ENCODE results near the gene ITPR1.

The ITPR1 gene

DNA sequence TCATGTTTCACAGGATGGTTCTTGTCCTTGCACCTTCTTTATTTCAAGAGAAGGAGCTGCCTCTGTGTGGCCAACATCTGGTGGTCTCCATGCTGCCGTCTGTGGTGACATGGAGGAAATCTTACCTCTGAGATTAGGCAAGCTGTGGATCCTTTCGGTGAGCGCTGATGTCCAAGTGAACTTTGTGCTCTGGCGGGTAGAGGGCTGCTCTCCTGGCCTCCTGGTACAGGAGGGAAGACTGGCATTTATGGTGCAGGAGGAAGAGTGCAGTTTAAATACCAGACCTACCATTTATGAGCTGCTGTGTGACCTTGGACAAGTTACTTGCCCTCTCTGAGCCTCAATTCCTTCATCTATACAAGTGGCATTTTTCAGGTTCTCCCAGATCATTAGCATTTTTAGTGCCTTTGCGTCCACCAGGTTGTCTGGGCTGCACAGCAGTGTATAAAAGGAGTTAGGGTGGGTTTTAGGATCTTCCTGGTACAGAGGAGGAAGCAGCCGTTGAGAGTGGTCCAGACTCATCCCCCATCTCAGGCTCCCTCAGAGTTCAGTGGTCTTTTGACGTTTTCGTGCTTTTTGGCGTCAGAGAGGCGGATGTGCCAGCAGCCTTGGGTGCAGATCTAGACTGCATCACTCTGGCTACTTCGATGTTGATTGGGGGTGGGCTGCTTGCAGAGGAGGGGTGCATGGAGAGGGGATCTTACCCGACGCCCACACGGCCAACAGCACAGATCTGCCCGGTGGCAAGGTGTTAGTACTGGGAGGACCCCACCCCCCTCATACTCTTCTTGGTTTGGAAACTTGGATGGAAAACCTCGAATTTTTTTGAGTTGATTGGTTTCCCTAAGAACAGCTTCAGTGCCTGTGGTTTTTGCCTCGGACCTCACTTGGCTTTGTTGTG, 162.2 kb downstream of the ITPR1 start:
- no peak for DNase-seq

DNA sequence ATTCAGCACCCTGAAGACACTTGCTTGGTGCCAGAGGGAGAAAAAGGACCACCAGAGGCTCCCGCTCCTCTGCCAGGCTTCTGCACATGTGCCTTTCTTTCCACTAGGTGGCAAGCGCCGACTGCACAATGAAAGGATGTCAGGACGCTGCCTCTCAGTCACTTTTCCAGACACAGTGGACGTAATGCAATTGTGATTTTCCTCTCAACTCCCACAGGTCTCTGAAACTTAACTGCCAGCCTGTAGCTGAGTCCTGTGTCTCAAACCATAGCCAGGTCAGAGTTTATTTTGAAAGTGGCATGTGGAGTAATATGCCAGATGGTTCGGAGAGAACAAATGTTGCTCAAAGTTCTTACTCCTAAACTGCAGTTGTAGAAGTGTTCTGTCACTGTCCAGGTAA, 162.9 kb downstream of the ITPR1 start:
- peak; percentile 9 for DNase-seq

DNA sequence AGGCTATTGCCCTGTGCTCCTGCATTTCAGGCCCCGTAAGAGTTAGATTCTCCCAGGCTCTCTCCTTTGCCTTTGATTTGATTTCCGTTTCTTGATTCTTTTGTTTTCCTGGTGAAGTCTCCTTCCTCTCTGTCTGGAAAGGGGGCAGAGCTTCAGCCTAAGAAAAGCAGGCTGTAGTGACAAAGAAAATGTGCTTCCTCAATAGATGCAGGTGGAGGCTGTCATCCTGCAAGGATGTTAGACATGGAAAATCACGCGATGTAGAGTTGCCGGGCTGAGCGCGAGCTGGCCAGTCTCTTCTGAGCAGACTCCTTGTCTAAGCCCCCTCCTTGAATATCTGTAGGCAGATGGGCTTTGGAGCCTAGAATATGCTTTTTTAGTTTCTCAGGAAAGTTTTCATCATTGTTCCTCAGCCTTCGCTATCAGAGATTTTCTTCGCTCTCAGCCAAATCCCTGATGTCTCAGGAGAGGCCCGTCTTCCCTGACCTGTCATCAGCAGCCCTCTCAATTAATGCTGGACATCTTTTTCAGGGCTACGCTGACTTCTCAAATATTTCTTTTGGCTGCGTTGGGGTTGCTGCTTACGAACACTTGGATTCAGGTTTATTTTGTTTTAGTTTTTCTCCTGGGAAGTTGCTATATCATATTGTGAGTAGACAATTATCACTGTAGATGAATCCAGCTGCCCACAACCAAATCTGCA, 163.6 kb downstream of the ITPR1 start:
- DNase-seq = no peak

GRCh38 chr3:4660936-4661335, 167.8 kb downstream of the ITPR1 start:
- no peak for DNase-seq

GRCh38 chr3:4664412-4664811, 171.3 kb downstream of the ITPR1 start:
- no peak for DNase-seq

- DNase-seq = no peak
Observed at GRCh38 chr3:4665197-4665596, 172.0 kb downstream of the ITPR1 start.

- no peak for DNase-seq
Observed at GRCh38 chr3:4666071-4666470, 172.9 kb downstream of the ITPR1 start.

DNA sequence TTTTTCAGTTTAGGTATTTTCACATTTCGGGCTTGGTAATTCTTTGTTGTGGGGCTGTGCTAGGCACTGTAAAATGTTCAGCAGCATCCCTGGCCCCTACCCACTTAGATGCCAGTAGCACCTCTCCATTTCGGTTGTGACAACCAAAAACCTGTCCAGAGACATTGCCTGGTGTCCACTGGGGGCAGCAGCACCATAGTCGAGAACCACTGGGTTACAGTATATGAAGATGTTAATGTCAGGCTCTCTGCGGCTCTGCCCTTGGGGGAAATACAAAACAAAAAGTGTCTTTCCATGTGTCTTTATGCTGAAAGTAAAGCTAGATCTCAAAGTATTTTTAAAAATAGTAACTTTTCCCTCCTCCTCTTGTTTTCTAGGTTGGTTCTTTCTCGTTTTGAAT, 177.2 kb downstream of the ITPR1 start:
- no peak for DNase-seq

GRCh38 chr3:4672725-4673275, 179.7 kb downstream of the ITPR1 start:
- DNase-seq = no peak

DNA sequence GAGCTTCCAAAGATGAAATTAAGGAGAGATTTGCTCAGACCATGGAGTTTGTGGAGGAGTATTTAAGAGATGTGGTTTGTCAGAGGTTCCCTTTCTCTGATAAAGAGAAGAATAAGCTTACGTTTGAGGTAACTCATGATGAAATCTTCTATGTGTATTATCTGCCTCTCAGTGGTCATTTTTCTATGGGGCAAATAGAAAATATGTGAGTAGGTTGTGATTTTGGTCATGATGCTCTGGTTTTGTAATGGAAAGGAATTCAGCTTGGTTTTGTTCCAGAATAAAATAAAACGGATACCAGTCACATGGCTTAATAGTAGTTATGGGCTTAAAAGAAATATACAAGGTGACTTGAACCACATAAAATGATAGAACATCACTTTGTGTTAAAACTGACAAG, 181.1 kb downstream of the ITPR1 start:
- no peak for DNase-seq

- DNase-seq = no peak
Observed at GRCh38 chr3:4675704-4676103, 182.6 kb downstream of the ITPR1 start.

DNA sequence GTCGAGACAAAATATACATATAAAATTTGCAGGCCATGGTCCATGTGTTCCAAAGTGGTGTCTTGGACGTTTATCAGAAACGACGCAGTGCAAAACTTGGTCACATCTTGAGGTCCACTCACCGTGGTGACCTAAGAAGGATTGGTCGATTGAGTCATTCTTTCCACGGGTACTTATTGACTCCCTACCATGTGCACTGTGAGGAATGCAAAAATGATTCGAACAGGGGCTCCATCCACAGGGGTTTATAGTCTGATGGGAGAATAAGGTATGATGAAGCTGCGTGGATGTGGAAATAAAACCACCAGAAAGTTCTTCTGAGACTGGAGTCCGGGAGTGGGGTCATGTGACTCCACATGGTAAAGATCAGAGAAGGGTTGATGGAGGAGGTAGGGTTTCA, 185.2 kb downstream of the ITPR1 start:
- DNase-seq = no peak

DNA sequence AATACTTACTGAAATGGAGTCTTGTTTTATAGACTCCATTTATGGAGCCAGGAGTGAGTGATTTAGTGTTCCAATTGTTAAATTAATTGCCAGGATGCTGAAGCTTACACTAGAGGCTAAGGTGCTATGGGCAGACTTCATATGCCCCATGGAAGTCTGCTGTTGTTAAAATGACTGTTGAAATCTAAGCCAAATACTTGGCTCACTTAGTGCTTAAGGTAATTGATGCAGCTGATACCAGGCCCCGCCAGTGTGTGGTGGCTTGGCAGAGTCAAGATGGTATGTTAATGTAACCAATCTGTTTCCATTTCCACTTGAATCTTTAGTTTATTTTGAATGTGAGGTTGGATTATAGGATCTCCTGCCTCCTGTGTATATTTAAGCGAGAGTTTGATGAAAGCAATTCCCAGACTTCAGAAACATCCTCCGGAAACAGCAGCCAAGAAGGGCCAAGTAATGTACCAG, 187.1 kb downstream of the ITPR1 start:
- DNase-seq = no peak

DNA sequence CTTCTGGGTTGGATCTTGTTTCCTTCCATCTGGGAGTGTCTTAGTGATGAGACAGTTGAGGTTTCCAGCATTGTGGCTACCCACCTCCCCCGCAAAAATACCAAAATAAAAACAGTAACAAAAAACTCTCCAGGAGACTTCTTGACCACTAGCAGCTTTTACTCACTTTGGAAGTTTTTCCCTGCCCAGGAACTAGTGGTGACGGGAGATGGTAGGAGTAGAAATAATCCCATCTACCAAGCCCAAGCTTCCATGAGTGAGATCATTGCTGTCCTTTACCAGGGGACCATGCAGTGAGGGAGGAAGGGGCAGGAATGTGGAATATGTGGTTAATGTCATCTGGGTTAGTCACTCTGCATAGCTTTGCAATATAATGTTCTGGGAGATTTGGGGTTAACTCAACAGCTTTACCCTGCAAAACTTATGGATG, 187.7 kb downstream of the ITPR1 start:
- DNase-seq = no peak

- no peak for DNase-seq
Observed at GRCh38 chr3:4681301-4681700, 188.2 kb downstream of the ITPR1 start.

GRCh38 chr3:4684117-4684516, 191.0 kb downstream of the ITPR1 start:
- DNase-seq = no peak

DNA sequence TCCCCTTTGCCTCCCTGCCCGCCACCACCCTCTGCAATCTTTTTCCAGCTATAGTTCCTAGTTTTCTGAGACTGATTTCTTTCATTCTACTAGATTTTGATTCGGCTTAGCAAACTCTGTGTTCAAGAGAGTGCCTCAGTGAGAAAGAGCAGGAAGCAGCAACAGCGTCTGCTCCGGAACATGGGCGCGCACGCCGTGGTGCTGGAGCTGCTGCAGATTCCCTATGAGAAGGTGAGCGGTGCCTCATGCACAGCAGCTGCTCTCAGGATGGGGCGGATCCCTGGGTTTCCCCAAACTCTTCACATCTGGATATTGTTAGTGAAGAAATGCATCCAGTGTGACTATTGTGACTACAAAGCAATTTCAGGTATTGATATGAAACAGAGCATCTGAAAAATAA, 191.8 kb downstream of the ITPR1 start:
- DNase-seq = no peak

DNA sequence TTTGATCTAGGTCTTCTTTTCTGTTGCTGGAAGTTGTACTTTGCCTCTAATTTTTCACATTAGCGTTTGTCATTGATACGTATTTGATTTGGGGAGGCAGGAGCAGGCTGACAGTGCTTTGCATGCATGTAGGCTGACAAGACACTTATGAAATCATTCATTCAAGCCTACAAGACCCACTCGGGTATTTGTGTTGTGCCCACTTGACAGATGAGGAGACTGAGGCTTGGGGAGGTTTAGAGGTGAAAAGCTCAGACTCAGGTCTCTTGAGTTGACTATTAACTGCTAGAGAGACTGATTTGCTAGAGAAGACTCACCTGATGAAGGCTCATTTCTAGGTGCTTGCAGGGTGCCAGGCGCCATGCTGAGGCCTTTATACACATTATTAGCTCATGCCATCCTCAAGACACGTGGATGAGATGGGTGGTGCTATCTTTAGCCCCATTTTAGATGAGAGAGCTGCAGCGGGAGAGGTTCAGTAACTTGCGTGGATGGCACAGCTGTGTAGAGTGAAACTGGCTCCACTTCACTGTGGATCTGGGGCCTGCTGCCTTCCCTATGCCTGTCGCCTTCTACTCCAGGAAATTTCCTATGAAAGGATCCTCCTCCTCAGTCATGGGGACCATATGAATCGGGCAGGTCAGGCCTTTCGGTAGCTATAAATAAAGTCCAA, 192.7 kb downstream of the ITPR1 start:
- no peak for DNase-seq

- DNase-seq = no peak
Observed at GRCh38 chr3:4686619-4687018, 193.5 kb downstream of the ITPR1 start.

DNA sequence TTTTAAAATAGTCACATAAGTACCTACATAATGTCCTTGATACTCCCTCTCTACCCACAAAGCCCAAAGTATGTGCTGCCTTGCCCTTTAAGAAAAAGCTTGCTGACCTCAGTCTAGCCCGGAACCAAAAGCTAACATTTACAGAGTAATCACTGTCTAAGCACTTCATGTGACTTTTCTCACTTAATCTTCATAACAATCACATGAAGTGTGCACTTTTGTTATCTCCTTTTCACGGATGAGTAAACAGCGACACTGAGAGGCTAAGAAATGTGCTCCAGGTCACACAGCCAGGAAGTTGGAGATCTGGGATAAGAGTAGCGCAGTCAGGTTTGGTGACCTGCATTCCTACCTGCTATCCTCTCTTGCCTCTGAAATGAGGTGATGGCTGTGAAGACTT, 194.0 kb downstream of the ITPR1 start:
- DNase-seq = no peak

- DNase-seq = no peak
Observed at GRCh38 chr3:4687596-4687995, 194.4 kb downstream of the ITPR1 start.

GRCh38 chr3:4688411-4688810, 195.3 kb downstream of the ITPR1 start:
- no peak for DNase-seq

DNA sequence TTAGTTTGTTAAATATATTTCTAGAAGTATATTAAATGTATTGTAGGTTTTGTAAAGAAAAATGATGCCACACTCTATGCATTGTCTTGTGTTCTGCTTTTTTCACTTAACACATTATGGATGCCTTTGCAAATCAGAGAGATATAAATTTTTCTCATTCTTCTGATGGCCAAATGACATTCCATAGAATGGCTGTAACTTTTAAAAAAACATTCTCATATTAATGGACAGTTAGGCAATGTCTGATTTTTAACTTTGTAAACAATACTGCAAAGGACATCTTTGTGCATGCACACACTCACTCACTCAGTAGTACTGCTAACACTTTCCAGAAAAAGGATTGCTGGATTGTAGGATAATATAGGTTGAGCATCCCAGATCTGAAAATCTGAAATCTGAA, 195.9 kb downstream of the ITPR1 start:
- DNase-seq = no peak
